ENCODE measurements around the gene CLDN17. TPM values are rescaled to one million over a fixed set of nuclear protein-coding genes. Genes with fewer than 3 reads are reported as not detected.

CLDN17 gene
- total RNA-seq (2014; rRNA removed; shearing (Covaris generic)): not detected in 2 replicates

- H3K4me3 ChIP-seq: no peak within 1 kb of the TSS
- DNase-seq (ENCODE audit: low read depth in 1 of 2, low spot score in 2 of 2): no peak
- H3K4me1 ChIP-seq (replicated peaks): no peaks in the 10 kb centered on the region
- no peaks in the 10 kb centered on the region; the same call in 1 of the 2 replicates for H3K27me3 ChIP-seq (replicated peaks)
- H3K9me3 ChIP-seq (replicated peaks): no peaks in the 10 kb centered on the region
- no peaks in the 10 kb centered on the region for H3K36me3 ChIP-seq
- H3K27ac ChIP-seq: no peak within 1 kb of the TSS
Observed at GRCh38 chr21:30166705-30167104, at the start of gene CLDN17. Gene CLDN17, minus strand, starts transcription at chr21:30166805. Its CDS starts 188 bp downstream, at chr21:30166617.

GRCh38 chr21:30216041-30216723 lies 49.6 kb upstream of the CLDN17 start, which contains the start of gene CLDN8:
Gene CLDN8, minus strand, starts transcription at chr21:30216097. Its CDS starts 172 bp downstream, at chr21:30215925.
- no peaks in the 10 kb centered on the region for H3K36me3 ChIP-seq
- H3K4me1 ChIP-seq (replicated peaks): no peaks in the 10 kb centered on the region
- no peak within 1 kb of the TSS for H3K4me3 ChIP-seq
- H3K27me3 ChIP-seq (replicated peaks): 0 out of 2 replicates have a peak, but pooled peaks cover 4% of the 10 kb centered on the region
- H3K27ac ChIP-seq: no peak within 1 kb of the TSS
- DNase-seq (ENCODE audit: low read depth in 1 of 2, low spot score in 2 of 2): no peak
- H3K9me3 ChIP-seq (replicated peaks): no peaks in the 10 kb centered on the region

GRCh38 chr21:30211071-30211470 lies 44.5 kb upstream of the CLDN17 start:
- Histone ChIP-seq H3K27me3 (replicated peaks) (no peaks in the 10 kb centered on the region), H3K4me1 (replicated peaks) (no peaks in the 10 kb centered on the region), H3K9me3 (replicated peaks) (no peaks in the 10 kb centered on the region), H3K4me3 (no peak overlapping the region), H3K27ac (no peak overlapping the region), H3K36me3 (no peaks in the 10 kb centered on the region)
- no peak for DNase-seq (ENCODE audit: low read depth in 1 of 2, low spot score in 2 of 2)

- Histone ChIP-seq H3K4me1 (replicated peaks) (no peaks in the 10 kb centered on the region), H3K9me3 (replicated peaks) (no peaks in the 10 kb centered on the region), H3K27ac (no peak overlapping the region), H3K36me3 (no peaks in the 10 kb centered on the region), H3K27me3 (replicated peaks) (no peaks in the 10 kb centered on the region), H3K4me3 (no peak overlapping the region)
- DNase-seq (ENCODE audit: low read depth in 1 of 2, low spot score in 2 of 2): no peak
Observed at GRCh38 chr21:30209601-30210000, 43.0 kb upstream of the CLDN17 start.

GRCh38 chr21:30207252-30207579 lies 40.6 kb upstream of the CLDN17 start:
- Histone ChIP-seq H3K4me3 (no peak overlapping the region), H3K27me3 (replicated peaks) (no peaks in the 10 kb centered on the region), H3K36me3 (no peaks in the 10 kb centered on the region), H3K4me1 (replicated peaks) (no peaks in the 10 kb centered on the region), H3K27ac (no peak overlapping the region), H3K9me3 (replicated peaks) (no peaks in the 10 kb centered on the region)
- no peak for DNase-seq (ENCODE audit: low read depth in 1 of 2, low spot score in 2 of 2)

GRCh38 chr21:30206551-30207251 lies 40.1 kb upstream of the CLDN17 start:
- Histone ChIP-seq H3K9me3 (replicated peaks) (no peaks in the 10 kb centered on the region), H3K27me3 (replicated peaks) (no peaks in the 10 kb centered on the region), H3K4me1 (replicated peaks) (no peaks in the 10 kb centered on the region), H3K27ac (no peak overlapping the region), H3K4me3 (no peak overlapping the region), H3K36me3 (no peaks in the 10 kb centered on the region)
- DNase-seq (ENCODE audit: low read depth in 1 of 2, low spot score in 2 of 2): no peak

- DNase-seq (ENCODE audit: low read depth in 1 of 2, low spot score in 2 of 2): no peak
- Histone ChIP-seq H3K36me3 (no peaks in the 10 kb centered on the region), H3K27ac (no peak overlapping the region), H3K9me3 (replicated peaks) (no peaks in the 10 kb centered on the region), H3K27me3 (replicated peaks) (no peaks in the 10 kb centered on the region), H3K4me3 (no peak overlapping the region), H3K4me1 (replicated peaks) (no peaks in the 10 kb centered on the region)
Observed at GRCh38 chr21:30200000-30200399, 33.4 kb upstream of the CLDN17 start.

GRCh38 chr21:30194701-30195299 lies 28.2 kb upstream of the CLDN17 start:
- peak in 1 of 2 experiments; percentile 12 for DNase-seq (ENCODE audit: low read depth in 1 of 2, low spot score in 2 of 2)
- Histone ChIP-seq H3K27ac (no peak overlapping the region), H3K27me3 (replicated peaks) (no peaks in the 10 kb centered on the region), H3K9me3 (replicated peaks) (no peaks in the 10 kb centered on the region), H3K4me3 (no peak overlapping the region), H3K4me1 (replicated peaks) (no peaks in the 10 kb centered on the region), H3K36me3 (no peaks in the 10 kb centered on the region)

GRCh38 chr21:30193201-30193600 lies 26.6 kb upstream of the CLDN17 start:
- Histone ChIP-seq H3K9me3 (replicated peaks) (no peaks in the 10 kb centered on the region), H3K4me3 (no peak overlapping the region), H3K4me1 (replicated peaks) (no peaks in the 10 kb centered on the region), H3K27me3 (replicated peaks) (no peaks in the 10 kb centered on the region), H3K36me3 (no peaks in the 10 kb centered on the region), H3K27ac (no peak overlapping the region)
- DNase-seq (ENCODE audit: low read depth in 1 of 2, low spot score in 2 of 2): no peak

- no peaks in the 10 kb centered on the region for H3K36me3 ChIP-seq
- no peak for DNase-seq (ENCODE audit: low read depth in 1 of 2, low spot score in 2 of 2)
- no peaks in the 10 kb centered on the region for H3K9me3 ChIP-seq (replicated peaks)
- H3K4me3 ChIP-seq: no peak overlapping the region
- no peaks in the 10 kb centered on the region for H3K4me1 ChIP-seq (replicated peaks)
- no peaks in the 10 kb centered on the region; the same call in 1 of the 2 replicates for H3K27me3 ChIP-seq (replicated peaks)
- H3K27ac ChIP-seq: no peak overlapping the region
Observed at GRCh38 chr21:30190554-30190953, 23.9 kb upstream of the CLDN17 start.

- H3K4me1 ChIP-seq (replicated peaks): no peaks in the 10 kb centered on the region
- H3K27me3 ChIP-seq (replicated peaks): no peaks in the 10 kb centered on the region; the same call in 1 of the 2 replicates
- no peak overlapping the region for H3K4me3 ChIP-seq
- no peaks in the 10 kb centered on the region for H3K9me3 ChIP-seq (replicated peaks)
- DNase-seq (ENCODE audit: low read depth in 1 of 2, low spot score in 2 of 2): no peak
- H3K27ac ChIP-seq: no peak overlapping the region
- H3K36me3 ChIP-seq: no peaks in the 10 kb centered on the region
Observed at GRCh38 chr21:30189773-30190172, 23.2 kb upstream of the CLDN17 start.

- H3K4me3 ChIP-seq: no peak overlapping the region
- no peaks in the 10 kb centered on the region for H3K36me3 ChIP-seq
- no peaks in the 10 kb centered on the region for H3K4me1 ChIP-seq (replicated peaks)
- H3K27ac ChIP-seq: no peak overlapping the region
- DNase-seq (ENCODE audit: low read depth in 1 of 2, low spot score in 2 of 2): no peak
- H3K27me3 ChIP-seq (replicated peaks): no peaks in the 10 kb centered on the region; the same call in 1 of the 2 replicates
- no peaks in the 10 kb centered on the region for H3K9me3 ChIP-seq (replicated peaks)
Observed at GRCh38 chr21:30186242-30186641, 19.6 kb upstream of the CLDN17 start.

GRCh38 chr21:30168086-30168485 lies 1.5 kb upstream of the CLDN17 start:
- Histone ChIP-seq H3K9me3 (replicated peaks) (no peaks in the 10 kb centered on the region), H3K4me1 (replicated peaks) (no peaks in the 10 kb centered on the region), H3K36me3 (no peaks in the 10 kb centered on the region), H3K27ac (no peak overlapping the region), H3K4me3 (no peak overlapping the region), H3K27me3 (replicated peaks) (no peaks in the 10 kb centered on the region; the same call in 1 of the 2 replicates)
- no peak for DNase-seq (ENCODE audit: low read depth in 1 of 2, low spot score in 2 of 2)

GRCh38 chr21:30166171-30166570 lies 434 bp downstream of the CLDN17 start:
- no peak overlapping the region for H3K4me3 ChIP-seq
- H3K36me3 ChIP-seq: no peaks in the 10 kb centered on the region
- no peak overlapping the region for H3K27ac ChIP-seq
- H3K27me3 ChIP-seq (replicated peaks): no peaks in the 10 kb centered on the region; the same call in 1 of the 2 replicates
- no peaks in the 10 kb centered on the region for H3K9me3 ChIP-seq (replicated peaks)
- no peak for DNase-seq (ENCODE audit: low read depth in 1 of 2, low spot score in 2 of 2)
- no peaks in the 10 kb centered on the region for H3K4me1 ChIP-seq (replicated peaks)

Data from SJSA1 (cell line).